Measurements from ENCODE around the gene VCAN. TPM values are rescaled to one million over a fixed set of nuclear protein-coding genes. Genes with fewer than 3 reads are reported as not detected.

VCAN gene
- polyA plus RNA-seq, 1 experiment = 38.0 TPM

DNA sequence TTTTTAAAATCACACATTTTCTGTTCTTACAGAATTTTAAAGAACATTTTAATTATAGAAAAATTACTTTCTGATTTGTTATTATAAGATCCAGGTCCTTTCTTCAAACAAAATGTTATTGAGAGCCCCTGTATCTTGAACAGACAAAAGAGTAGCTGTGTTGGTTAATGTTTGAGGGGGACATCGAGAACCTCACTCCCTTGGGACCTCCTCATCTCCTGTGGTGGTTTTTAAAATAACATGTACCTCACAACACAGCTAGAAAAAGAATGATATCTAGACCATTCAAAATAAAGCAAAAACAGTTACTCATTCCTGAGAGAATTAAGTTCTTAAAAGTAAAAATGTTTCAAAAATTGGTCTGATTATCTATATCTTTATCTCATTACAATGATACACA is 54.7 kb downstream of the VCAN start:
- no peak for DNase-seq (ENCODE audit: low read depth)
- H3K4me3 ChIP-seq (ENCODE audit: low read depth, low read length) = no peak overlapping the region
- CTCF ChIA-PET = interaction anchor here (0.8 kb wide), 1 partner anchor 15 kb away, joined by 3 read pairs; no protein-coding TSS in a partner anchor
- no peaks in the 10 kb centered on the region for H3K27me3 ChIP-seq (ENCODE audit: control insufficient read depth, insufficient read depth, low read length)
- H3K36me3 ChIP-seq (ENCODE audit: control insufficient read depth, insufficient read depth, low read length) = no peaks in the 10 kb centered on the region
- TF ChIP-seq, protein P1, sequence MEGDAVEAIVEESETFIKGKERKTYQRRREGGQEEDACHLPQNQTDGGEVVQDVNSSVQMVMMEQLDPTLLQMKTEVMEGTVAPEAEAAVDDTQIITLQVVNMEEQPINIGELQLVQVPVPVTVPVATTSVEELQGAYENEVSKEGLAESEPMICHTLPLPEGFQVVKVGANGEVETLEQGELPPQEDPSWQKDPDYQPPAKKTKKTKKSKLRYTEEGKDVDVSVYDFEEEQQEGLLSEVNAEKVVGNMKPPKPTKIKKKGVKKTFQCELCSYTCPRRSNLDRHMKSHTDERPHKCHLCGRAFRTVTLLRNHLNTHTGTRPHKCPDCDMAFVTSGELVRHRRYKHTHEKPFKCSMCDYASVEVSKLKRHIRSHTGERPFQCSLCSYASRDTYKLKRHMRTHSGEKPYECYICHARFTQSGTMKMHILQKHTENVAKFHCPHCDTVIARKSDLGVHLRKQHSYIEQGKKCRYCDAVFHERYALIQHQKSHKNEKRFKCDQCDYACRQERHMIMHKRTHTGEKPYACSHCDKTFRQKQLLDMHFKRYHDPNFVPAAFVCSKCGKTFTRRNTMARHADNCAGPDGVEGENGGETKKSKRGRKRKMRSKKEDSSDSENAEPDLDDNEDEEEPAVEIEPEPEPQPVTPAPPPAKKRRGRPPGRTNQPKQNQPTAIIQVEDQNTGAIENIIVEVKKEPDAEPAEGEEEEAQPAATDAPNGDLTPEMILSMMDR (IDR thresholded peaks at IDR 0.05; ENCODE audit: insufficient read depth, low read depth, low read length) = no peak
- POLR2A ChIA-PET = no interaction called here

DNA sequence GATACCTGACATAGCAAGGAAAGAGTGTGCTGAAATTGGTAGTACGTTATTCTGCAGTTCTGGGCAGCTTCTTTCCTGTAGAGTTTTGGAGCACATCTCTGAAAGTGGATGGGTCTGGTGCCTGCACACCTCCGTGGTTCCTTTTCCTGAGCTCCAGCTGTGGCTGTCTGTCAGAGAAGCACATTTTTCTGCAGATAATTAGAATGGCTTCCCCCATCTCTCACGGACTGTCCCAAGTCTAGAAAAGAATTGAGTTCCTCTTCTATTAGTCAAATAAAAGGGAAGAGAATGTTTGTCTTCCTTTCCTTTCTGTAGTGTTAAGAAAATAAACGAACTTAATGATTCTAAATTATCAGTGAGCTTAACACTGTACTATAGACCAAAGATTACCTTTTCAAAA is 55.7 kb downstream of the VCAN start:
- TF ChIP-seq, protein P1 (IDR thresholded peaks at IDR 0.05; ENCODE audit: insufficient read depth, low read depth, low read length) = no peak
- ChIA-PET CTCF (no interaction called here), POLR2A (no interaction called here)
- H3K36me3 ChIP-seq (ENCODE audit: control insufficient read depth, insufficient read depth, low read length) = no peaks in the 10 kb centered on the region
- no peak for DNase-seq (ENCODE audit: low read depth)
- H3K27me3 ChIP-seq (ENCODE audit: control insufficient read depth, insufficient read depth, low read length) = no peaks in the 10 kb centered on the region
- H3K4me3 ChIP-seq (ENCODE audit: low read depth, low read length) = no peak overlapping the region

DNA sequence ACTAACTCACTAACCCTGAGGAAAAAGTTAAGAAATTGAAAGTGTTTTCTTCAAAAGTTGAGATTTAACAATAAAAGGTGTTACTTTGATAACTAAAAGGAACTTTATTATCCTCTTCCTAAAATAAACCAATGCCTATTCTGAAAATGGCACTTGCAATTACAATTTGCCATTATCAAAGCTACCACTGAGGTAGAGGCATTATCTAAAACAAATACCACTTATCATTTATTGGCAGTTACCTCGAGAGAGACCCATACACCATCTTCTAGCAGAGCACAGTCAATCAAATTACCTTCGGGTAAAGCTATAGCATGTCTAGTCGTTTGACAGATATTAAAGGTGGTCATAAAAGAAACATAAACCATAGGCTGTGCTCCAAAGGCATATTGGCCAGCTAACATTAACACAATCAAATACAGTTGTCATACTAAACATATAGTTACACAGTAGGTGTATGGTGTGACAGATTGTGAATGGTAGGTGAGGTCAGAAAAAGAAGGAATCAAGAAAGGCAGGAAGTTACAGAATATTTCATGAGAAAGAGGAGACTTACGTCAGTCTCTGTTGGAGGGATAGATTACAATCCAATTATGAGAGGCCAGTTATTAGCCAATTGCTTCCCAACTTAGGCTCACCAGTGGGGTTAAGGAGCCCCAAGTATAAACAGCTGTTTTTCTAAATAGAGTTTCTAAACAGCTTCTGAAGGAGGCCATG is 56.3 kb downstream of the VCAN start:
- Histone ChIP-seq H3K4me3 (ENCODE audit: low read depth, low read length) (no peak overlapping the region), H3K36me3 (ENCODE audit: control insufficient read depth, insufficient read depth, low read length) (no peaks in the 10 kb centered on the region), H3K27me3 (ENCODE audit: control insufficient read depth, insufficient read depth, low read length) (no peaks in the 10 kb centered on the region)
- TF ChIP-seq, protein P1 (IDR thresholded peaks at IDR 0.05; ENCODE audit: insufficient read depth, low read depth, low read length) = no peak
- POLR2A ChIA-PET = no interaction called here
- CTCF ChIA-PET = interaction anchor here (1.1 kb wide), 1 partner anchor 33 kb away, joined by 3 read pairs; no protein-coding TSS in a partner anchor
- no peak for DNase-seq (ENCODE audit: low read depth)

DNA sequence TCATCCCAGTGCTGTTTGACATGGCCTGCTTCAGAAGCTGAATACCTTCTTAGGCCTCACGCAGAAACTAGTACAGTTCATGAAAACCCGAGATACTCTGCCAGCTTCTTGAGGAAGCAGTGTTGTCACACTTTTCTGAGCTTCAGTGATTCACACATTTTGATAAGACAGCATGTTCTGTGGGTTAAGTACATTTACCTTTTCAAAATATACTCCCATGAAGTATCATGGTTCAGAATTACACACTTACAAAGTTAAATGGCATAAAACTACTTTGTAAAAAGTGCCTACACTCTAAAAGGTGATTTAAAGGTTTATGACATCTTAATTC is 56.9 kb downstream of the VCAN start:
- DNase-seq (ENCODE audit: low read depth) = no peak
- POLR2A ChIA-PET = no interaction called here
- CTCF ChIA-PET = interaction anchor here (0.6 to 1.1 kb wide), 2 partner anchors 18 to 33 kb away, joined by 3 read pairs; no protein-coding TSS in a partner anchor
- Histone ChIP-seq H3K36me3 (ENCODE audit: control insufficient read depth, insufficient read depth, low read length) (no peaks in the 10 kb centered on the region), H3K4me3 (ENCODE audit: low read depth, low read length) (no peak overlapping the region), H3K27me3 (ENCODE audit: control insufficient read depth, insufficient read depth, low read length) (no peaks in the 10 kb centered on the region)
- TF ChIP-seq, protein P1 (IDR thresholded peaks at IDR 0.05; ENCODE audit: insufficient read depth, low read depth, low read length) = no peak

DNA sequence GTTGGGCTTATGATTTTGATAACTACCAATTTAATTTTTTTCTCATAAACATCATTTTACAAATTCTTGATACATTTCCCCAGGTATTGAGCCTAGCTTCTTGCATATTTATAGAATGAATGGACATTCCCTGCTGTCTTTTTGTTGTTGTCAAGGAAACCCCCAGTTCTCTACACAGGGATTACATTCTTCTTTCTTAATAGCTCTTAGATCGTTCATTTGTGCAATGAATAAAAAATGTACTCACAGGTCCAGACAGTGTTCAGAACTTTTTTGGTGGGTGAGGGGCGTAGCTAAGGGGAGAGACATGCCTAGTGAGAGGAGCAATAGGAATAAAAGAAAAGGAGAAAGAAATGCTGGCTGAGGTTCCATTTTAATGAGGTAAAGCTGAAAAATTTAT is 58.6 kb downstream of the VCAN start:
- no peak for DNase-seq (ENCODE audit: low read depth)
- ChIA-PET CTCF (interaction anchor here (1.5 kb wide), 1 partner anchor 13 kb away, joined by 4 read pairs; no protein-coding TSS in a partner anchor), POLR2A (no interaction called here)
- H3K27me3 ChIP-seq (ENCODE audit: control insufficient read depth, insufficient read depth, low read length) = no peaks in the 10 kb centered on the region
- no peaks in the 10 kb centered on the region for H3K36me3 ChIP-seq (ENCODE audit: control insufficient read depth, insufficient read depth, low read length)
- no peak overlapping the region for H3K4me3 ChIP-seq (ENCODE audit: low read depth, low read length)
- TF ChIP-seq, protein P1 (IDR thresholded peaks at IDR 0.05; ENCODE audit: insufficient read depth, low read depth, low read length) = no peak
